Hematopoietic multipotent progenitor cell treated with erythropoietin and hydrocortisone succinate and interleukin-3 and kit ligand, for 15 days (in vitro differentiated cells): ENCODE results near the gene CHCHD4.
"Not testable (repeated sequence)": the region's sequence is repeated elsewhere in the genome, so short reads cannot be mapped to it uniquely, and the experiment has no call there.

Experiments
- DNase-seq: peaks from one replicate; pipeline ENCODE4 v3.0.0-alpha.2; 2015; ENCODE audit warnings: low spot score

CHCHD4 gene

DNA sequence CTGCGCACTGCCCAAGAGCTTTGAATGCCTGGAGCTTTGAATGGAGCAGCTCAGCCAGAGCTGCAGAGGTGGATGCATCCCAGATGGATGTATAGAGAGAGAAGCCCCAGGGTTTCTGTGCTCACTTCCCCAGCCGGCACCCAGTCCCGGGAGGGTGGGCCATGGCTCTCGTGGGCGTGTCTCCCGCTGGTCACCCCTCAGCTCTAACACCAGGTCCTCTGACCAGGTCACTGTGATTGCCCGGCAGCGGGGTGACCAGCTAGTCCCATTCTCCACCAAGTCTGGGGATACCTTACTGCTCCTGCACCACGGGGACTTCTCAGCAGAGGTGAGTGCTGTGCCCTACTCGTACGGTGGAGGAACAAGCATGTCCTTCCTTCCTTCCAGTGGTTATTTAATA lies 10.9 kb upstream of the CHCHD4 start:
- no peak for DNase-seq

DNA sequence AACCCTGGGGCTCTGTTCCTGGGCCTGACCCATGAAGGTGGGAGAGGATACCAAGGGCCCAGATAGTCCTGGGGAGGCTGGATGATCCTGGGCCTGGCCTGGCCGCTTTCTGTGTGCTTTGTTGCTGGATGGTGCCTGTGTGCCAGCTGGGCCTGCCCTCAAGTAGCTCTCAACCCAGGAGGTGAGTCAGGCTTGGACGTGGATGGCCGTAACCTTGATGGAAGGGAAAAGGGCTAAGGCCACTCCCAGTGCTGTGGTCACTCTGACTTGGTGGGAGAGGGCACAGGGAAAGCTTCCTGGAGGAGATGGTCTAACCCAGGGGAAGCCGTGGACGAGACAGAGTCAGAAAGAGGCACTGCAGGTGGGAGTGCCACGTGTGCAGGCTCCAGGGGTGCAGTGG lies 9.6 kb upstream of the CHCHD4 start:
- no peak for DNase-seq

DNA sequence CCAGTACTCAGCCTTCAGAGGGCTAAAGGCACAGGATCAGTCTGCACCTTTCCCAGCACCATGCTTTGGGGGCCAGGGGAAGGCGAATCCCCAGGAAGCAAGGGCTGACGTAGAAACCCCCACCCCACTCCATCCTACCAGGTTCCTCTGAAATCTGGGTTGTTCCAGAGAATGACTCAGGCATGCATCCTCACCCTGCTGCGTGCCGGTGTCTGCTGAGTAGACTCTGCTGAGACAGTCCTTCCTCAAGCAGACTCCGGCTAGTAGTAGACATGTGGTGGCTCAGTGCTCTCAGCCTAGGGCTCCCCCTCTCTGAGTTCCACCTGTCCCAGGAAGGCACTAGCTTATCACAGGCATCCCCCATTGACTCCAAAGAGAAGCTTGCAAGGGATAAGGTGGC lies 9.2 kb upstream of the CHCHD4 start:
- no peak for DNase-seq

DNA sequence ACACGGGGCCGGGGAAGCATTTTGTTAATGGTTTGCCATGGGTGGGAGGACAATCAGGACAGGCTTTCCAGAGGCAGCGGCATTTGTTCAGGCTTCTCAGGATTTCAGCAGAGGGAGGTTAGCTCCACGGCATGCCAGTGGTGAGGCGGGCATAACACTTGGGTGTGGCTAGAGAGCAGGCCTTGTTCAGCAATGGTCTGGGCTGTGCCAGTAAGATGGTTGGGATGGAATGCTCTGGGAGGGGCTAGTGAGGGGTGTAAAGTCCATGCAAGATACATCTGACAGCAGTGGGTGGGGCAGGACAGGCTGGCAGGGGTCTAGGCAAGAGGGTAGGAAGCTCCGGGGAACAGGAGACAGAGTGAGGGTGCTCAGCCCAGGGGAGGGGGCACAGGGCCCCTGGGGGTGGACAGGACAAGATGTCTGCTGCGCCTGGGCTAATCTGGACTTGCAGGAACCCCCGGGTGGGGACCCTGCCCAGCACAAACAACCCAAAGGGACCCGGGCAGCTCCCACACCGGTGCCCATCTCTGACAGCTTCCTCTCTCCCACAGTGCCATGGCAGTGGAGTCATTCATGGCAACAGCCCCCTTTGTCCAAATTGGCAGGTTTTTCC lies 8.6 kb upstream of the CHCHD4 start:
- DNase-seq = no peak

DNA sequence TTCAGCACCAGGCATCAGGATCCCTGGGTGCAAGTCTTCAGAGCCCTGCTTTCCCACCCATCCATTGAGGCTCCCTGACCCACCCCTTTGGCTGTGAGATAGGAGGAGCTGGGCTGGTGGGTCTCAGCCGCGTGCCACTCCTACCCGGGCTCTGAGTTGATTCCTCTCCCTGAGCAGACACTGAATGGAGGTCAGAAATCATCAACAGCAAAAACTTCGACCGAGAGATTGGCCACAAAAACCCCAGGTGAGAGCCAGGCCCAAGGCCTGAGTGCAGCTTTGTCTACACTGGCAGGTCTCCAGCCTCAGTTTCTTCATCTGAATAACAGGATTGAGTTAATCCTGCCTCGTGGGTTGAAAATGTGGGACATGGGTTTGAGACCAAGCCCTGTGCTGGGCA lies 8.0 kb upstream of the CHCHD4 start:
- no peak for DNase-seq

DNA sequence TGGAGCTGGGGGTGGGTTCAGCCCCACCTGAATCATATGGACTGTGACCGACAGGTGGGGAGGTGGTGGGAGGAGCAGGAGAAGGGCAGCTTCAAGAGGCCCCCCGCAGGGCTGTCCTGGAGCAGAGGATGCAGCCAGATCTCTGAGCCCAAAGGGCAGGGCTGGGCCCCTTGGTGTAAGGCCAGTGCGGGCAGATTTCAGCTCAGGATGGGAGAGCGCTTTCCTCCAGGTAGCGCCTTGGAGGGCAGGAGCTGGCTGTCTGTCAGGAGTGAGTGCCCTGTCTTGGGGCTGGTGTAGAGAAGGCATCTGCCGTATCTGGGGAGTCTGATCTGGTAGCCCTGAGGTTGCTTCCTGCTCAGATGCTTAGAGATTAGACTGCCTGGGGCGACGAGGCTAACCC lies 7.5 kb upstream of the CHCHD4 start:
- no peak for DNase-seq

DNA sequence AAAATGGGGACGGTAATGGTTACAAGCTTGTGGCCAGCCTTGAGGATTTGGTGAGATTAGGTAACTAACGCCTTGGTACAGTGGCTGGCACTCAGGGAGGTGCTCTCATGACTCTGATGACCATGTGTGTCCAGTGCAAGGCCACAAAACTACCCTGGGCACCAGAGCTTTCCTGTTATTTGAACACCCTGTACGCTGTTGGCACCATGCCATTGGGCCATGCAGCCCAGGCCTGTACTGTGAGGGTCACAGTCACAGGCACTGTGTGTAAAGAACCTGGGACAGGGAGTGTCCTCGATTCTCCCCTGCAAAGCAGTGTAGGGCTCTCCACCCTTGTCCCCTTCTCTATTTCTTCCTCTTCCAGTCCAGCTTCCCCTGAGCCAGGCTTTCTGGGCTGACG lies 6.5 kb upstream of the CHCHD4 start:
- DNase-seq = no peak

DNA sequence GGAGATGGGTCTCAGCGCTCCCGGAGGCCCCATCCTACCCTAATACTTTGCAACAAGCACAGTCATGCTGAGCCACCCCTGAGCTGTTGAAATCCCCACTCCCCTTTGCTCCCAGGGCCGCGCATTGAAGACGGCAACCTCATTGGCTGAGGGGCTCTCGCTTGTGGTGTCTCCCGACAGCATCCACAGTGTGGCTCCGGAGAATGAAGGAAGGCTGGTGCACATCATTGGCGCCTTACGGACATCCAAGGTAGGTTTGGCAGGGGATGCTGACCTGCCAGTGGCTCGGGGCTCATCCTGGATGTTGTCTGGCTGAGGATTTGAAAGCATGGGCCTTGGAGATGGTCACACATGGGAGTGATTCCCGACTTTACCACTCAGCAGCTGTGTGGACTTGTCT lies 6.0 kb upstream of the CHCHD4 start:
- DNase-seq = no peak

DNA sequence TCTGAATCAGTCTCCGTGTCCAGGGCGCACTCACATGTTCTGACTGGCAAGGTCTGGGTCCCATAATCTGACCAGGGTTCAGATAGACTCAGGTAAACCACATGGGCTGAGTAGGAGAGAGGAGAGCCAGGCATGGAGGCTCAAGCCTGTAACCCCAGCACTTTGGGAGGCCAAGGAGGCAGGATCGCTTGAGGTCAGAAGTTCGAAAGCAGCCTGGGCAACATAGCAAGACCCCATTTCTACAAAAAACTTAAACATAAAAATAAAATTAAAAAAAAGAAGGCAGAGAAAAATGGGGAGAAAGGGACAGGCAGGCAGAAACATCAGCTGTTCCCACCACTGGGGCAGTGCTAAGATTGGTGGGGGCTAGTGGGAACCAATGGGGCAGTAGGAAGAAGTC lies 5.6 kb upstream of the CHCHD4 start:
- DNase-seq = no peak

DNA sequence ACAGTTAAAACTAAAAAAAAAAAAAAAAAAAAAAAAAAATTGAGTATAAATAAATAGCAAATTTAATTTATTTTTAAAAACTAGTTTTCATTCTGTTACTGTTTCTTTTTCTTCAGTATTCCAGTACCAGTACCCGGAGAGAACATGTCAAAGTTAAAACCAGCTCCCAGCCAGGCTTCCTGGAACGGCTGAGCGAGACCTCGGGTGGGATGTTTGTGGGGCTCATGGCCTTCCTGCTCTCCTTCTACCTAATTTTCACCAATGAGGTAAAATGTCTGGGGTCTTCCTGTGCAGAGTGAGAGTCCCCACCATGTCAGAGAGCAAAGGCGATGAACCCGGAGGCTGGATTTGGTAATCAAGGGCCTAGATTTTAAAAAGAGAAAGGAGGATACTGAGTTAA lies 4.6 kb upstream of the CHCHD4 start:
- no peak for DNase-seq

DNA sequence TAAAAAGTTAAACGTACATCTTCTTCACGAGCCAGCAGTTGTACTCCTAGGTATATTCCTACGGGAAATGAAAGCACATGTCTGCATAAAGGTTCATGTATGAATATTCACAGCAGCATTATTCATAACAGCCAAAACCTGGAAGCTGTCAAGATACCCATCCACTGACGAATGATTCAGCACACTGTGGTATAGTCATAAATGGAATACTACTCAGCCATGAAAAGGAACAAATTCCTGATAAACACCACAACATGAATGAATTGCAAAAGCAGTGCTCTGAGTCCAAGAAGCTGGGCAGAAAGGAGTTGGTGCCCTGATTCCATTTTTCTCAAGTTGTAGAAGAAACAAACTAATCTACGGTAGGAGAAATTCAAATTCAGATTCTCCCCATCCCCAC lies 4.1 kb upstream of the CHCHD4 start:
- DNase-seq = no peak

DNA sequence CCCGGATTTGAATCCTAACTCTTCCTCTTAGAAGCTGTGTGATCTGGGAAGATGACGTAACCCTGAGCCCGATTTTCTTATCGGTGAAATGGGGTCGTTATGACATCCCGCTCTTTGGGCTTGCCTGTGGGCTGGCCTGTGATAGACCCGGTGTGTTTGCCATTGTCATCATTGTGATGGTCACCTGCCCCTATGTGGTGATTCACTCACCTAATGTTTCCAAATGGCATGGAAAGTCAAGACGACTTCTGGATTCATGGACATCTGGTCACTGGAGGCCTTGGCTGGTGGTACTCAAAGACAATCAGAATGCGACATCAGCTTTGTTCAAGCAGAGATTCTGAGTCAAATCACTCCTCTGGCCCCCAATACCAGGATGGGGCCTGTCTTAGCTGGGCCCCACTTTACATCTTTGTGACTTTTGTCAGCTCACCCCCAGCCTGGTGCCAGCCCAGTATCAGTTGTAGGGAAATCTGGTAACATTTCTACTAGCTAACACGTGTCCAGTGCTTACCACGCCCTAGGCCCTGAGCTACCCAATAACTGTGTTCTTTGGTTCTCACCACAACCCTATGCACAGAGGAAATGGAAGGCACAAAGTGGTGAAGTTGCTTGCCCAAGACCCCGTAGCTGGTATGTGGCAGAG lies 3.0 kb upstream of the CHCHD4 start:
- no peak for DNase-seq

DNA sequence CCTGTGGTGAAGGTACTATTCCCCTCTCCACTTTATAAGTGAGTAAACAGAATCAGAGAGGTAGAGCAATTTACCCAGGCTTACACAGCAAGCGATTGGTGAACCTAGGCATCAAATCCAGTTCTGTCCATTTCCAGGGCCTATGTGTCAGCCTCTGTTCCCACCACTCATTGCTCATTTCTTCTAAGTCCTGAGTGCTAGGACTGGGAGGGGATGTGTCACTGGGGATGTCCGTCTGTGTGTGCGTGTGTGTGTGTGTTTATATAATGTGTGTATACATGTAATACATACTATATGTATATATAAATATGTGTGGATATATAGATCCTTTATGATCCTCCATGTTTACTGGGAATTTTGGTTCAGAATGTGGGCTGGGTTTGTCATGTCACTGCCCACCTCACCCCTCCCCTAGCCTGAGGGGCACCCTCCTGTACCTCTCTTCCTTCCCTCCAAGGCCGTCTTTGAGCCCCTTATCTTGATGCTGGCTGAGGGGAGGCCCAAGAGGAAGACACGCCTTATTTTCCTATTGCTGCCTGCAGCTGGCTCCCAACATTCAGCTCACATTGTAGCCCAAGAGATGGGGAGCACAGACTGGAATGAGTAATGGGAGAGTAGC lies 2.3 kb upstream of the CHCHD4 start:
- DNase-seq = no peak

DNA sequence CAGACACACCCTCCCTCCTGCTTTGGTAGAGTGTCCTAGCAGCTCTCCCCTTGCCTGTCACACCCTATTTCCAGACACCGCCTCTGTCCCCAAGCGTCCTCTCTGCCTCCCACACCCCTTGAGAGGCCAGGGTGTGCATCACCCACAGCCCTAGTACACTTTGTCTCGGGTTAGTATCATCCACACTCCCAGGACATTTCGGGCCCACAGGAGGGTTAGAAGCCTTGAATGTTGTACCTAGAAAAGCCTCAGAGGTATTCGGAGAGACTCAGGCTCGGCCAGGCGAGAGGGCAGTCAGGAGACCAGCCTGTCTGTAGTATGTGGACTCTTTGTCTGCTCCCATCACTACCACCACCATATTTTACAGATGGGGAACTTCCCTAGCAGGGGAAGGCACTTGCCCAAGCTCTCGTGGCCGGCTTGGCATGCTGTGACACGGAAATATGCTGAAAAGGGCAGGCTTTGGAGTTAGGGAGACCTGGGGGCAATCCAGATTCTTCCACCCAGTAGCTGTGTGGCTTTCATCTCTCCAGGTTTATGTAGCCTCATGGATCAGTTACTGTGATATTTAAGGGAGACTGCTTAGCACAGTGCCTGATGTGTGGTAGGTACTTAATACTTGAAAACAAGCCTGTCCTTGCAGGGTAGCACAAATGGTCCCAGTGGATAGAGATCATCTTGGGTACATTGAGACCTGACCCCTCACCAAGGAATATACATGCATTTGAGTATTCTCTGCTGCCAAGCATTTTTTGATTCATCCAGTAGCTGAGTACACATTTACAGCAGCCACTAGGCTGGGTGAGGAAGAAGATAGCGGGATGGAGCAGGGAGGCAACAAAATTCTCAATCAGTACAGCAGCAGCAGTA lies 1.6 kb upstream of the CHCHD4 start:
- DNase-seq = no peak

DNA sequence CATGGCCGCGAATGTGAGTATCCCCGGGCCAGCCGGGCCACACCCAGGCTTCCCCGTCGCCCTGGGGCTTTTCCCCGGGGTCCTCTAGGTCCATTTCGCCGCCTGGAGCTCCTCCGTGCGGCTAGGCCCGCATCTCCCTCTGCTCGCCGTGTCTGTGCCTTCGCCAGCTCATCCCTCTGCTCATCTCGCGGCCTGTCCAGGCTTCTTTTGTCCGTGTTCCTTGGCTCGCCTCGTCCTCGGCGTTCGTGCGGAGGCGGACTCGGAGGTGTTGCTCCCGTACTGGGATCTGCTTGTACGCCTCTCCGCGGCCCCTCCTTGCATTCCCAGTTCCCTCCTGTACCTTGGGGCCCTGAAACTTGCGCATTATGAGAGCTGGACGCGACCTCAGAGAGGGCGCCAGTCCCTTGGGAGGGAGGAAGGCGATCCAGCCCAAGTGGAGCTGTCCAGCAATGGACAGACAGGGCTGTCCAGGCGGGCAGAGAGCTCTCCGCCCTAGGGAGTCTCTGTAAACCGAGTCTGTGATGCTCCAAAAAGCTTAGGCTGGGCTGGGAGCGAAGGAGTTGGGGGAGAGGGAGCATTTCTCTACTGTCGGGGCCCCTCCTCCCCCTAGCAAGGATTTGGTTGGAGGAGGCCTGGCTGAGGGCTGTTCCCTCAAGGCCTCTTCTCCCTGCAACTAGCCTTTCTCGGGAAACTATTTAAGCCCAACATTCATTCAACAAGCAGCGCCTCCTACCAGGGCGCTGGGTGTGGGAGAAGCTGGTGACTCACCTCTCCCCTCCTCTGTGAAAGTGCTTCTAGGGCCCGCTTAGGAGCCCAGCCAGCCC lies 735 bp upstream of the CHCHD4 start:
- peak; percentile 84 for DNase-seq

DNA sequence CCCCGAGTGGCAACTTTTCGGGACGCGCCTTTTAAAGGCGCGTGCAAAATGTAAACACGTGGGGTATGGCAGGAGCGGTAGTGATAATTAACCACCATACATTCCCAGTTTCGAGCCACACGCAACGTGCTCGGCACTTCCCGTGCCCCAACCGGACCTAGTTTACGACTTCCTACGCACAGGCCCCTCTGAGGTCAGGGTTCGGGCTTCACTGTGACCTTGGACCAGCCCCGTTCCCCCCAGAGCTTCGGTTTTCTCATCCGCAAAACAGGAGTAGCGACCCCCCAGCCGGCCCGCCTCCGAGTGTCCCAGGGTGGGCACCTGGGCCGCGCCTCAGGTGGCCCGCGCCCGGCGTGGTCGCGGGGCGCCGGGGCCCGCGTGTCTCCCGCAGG lies 451 bp downstream of the CHCHD4 start:
- DNase-seq = peak; percentile 34

DNA sequence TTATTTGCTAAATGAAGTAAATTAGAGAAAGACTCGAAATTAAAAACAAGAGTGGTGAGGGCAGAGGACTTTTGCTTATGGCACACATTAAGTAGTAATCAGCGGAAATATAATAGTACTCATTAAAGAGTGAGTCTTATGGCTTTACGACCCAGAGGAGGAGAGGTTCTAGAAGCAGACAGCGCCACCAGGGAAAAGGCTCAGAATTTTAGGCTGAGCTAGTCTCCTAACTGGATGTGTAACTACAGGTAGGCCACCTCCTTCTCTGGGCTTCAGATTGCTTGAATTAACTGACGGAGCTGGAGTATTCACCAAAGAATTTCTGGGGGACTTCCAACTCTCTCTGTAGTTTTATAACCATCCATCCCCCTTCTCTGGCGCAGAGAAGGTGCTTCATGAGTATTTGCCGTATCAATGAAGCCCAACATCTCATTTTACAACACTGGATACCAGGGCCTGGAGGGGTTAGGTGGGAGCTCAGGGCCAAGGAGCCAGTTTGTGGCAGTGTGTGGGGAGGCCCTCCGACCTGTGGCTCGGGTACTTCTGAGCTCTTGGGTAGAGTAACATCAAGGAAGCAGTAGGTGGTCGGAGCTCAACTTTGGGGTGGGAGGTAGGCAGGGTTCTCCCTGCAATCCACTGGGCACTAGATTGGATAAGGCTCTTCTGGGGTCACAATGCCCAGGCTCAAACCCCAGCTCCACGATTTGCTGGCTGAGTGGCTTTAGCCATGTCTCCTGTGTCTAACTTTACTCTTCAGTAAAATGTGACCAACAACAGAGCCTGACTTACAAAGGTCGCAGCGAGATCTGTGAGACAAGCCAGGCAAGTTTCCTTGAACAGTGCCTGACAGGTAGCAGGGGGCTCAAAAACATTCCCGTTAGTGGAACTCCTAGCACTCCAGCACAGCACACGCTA lies 1.1 kb downstream of the CHCHD4 start:
- no peak for DNase-seq

DNA sequence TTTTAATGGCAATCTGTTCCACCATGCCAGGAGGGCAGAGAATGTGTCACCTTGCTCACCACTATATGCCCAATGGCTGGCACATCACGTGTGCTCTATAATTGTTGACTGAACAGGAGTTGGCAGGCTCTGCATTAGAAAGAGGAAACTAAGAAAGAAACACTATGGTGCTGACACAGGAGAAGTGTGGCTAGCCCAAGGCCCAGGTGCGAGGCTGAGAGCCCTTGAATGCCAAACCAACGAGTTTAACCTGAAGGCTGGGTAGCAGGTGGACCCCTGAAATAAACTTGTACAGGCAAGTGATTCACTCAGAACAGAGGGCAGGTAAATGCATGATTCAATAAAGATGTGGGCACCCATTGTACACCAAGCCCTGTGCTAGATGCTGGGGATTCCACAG lies 2.4 kb downstream of the CHCHD4 start:
- no peak for DNase-seq

DNA sequence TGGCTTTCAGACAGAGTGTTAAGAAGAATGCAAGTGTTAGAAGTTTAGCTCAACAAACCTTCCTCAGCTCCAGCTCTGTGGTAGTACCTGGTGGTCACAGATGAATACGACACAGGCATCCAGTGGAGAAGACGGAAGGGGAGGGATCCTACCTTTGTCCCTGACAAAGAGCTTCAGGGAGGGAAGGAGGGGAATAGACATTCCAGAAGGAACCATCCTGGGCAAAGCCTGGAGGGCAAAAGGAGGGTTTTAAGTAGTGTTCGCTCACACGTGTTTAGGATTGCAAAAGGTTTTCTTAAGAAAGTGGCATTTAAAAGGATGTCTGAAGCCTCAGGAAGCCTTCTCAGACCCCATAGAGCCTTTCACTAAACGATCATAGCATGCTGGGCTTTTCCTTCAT lies 2.8 kb downstream of the CHCHD4 start:
- no peak for DNase-seq

DNA sequence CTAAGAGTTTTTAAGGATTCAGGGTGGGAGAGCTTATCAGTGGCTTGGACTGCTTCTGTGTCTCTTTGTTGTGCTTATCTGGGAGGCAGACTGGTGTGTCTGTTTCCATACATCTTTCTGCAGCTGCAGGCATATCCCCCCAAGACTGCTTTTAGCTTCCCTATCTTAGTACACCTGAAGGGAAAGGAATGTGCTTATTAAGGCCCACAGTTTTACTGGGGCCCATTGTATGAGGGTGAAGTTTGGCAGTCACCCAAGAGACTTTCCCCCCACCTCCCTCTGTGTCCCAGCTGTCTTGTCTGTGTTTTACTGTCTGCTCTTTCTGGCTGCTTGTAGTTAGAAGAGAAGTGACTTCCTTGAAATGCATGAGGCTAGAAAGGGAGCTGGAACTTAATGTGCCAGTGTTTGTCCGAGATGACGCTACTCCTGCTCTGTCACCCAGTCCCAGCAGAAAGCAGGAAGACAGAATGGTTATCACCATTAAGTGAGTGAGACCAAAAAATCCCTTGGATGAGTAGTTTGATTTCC lies 3.7 kb downstream of the CHCHD4 start:
- DNase-seq = not testable (repeated sequence)
